ENCODE results near the gene AKNAD1. TPM values are rescaled to one million over a fixed set of nuclear protein-coding genes. Genes with fewer than 3 reads are reported as not detected.

AKNAD1 gene
- total and polyA plus RNA-seq, 7 donors = 0.28 to 2.4 (median 1.5) TPM; not detected in 3

DNA sequence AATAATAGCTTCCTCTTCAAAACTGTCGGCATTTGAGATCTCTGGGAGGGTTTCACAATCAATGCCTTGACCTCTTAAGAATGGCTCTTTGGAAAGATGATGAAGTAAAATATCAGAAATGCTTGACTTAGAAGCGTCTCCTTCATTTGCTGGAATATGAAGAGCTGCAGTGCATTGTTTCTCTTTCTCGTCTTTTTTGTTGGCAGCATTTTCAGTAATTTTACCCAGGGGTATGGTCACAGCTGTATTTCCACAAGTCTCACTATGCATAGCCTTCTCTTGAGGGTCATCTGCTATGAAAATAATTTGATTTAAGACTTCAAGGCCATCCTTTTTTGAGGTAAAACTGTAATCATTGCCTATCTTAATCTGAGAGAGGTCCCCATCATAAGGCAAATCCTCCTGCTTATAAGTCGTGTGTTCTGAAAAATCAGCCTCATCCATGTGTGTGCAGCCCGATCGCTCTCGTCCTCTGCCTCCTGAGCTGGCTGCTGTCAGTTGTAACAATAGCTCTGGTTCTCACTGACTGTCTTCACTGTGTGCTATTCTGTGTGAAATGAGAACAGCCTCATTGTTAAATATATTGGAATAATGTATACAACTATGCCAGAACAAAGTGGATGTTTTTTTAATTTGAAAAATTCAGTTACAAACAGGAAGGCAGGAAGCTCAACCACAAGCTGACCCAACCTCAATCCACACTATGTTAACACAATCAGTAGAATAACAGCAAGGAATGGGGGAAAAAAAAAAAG is 4.5 kb downstream of the AKNAD1 start:
- intact Hi-C loops (cut with DNase I) = loop anchor here (2.0 kb wide), 1 partner anchor 20 kb away; no protein-coding TSS in a partner anchor
- no peak for DNase-seq
- Histone ChIP-seq H3K27me3 (no peaks in the 10 kb centered on the region), H3K9me3 (no peaks in the 10 kb centered on the region), H3K4me3 (no peak overlapping the region), H3K36me3 (no peaks in the 10 kb centered on the region), H3K27ac (peak overlapping the region; percentile 29 to 61 (median 48)), H3K4me1 (peaks cover 0 to 33% (median 23%) of the 10 kb centered on the region in 4 donors)
- 38 to 77% methylated on average over 7 of the region's 7 CpGs for WGBS, 2 donors
- no peak for TF ChIP-seq EP300 (IDR thresholded peaks at IDR 0.05)
- TF ChIP-seq, protein P1, sequence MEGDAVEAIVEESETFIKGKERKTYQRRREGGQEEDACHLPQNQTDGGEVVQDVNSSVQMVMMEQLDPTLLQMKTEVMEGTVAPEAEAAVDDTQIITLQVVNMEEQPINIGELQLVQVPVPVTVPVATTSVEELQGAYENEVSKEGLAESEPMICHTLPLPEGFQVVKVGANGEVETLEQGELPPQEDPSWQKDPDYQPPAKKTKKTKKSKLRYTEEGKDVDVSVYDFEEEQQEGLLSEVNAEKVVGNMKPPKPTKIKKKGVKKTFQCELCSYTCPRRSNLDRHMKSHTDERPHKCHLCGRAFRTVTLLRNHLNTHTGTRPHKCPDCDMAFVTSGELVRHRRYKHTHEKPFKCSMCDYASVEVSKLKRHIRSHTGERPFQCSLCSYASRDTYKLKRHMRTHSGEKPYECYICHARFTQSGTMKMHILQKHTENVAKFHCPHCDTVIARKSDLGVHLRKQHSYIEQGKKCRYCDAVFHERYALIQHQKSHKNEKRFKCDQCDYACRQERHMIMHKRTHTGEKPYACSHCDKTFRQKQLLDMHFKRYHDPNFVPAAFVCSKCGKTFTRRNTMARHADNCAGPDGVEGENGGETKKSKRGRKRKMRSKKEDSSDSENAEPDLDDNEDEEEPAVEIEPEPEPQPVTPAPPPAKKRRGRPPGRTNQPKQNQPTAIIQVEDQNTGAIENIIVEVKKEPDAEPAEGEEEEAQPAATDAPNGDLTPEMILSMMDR (IDR thresholded peaks at IDR 0.05) = no peak
- no peak for TF ChIP-seq POLR2AphosphoS5 (IDR thresholded peaks at IDR 0.05)
- TF ChIP-seq POLR2A (IDR thresholded peaks at IDR 0.05) = no peak

- H3K27ac ChIP-seq = peak overlapping the region in 3 of 4 donors; percentile 29 to 61 (median 58)
- no peaks in the 10 kb centered on the region for H3K27me3 ChIP-seq
- no peaks in the 10 kb centered on the region for H3K36me3 ChIP-seq
- DNase-seq = no peak
- H3K4me3 ChIP-seq = no peak overlapping the region
- TF ChIP-seq, protein P1 (IDR thresholded peaks at IDR 0.05) = no peak
- TF ChIP-seq POLR2A (IDR thresholded peaks at IDR 0.05) (no peak), POLR2AphosphoS5 (IDR thresholded peaks at IDR 0.05) (no peak), EP300 (IDR thresholded peaks at IDR 0.05) (no peak)
- intact Hi-C loops (cut with DNase I) = no loop called here
- no peaks in the 10 kb centered on the region for H3K9me3 ChIP-seq
- 76 to 82% methylated on average over 4 of the region's 4 CpGs for WGBS, 2 donors
- peaks cover 0 to 37% (median 25%) of the 10 kb centered on the region in 4 donors for H3K4me1 ChIP-seq
These were observed 5.3 kb downstream of the AKNAD1 start for GRCh38 chr1:108851567-108851966.

- Histone ChIP-seq H3K4me3 (no peak overlapping the region), H3K4me1 (peaks cover 0 to 37% (median 25%) of the 10 kb centered on the region in 4 donors), H3K27ac (peak overlapping the region in 1 of 4 donors; percentile 61), H3K9me3 (no peaks in the 10 kb centered on the region), H3K27me3 (no peaks in the 10 kb centered on the region), H3K36me3 (no peaks in the 10 kb centered on the region)
- intact Hi-C loops (cut with DNase I) = no loop called here
- no peak for DNase-seq
- TF ChIP-seq POLR2A (IDR thresholded peaks at IDR 0.05) = no peak
- TF ChIP-seq POLR2AphosphoS5 (IDR thresholded peaks at IDR 0.05) = no peak
- TF ChIP-seq, protein P1 (IDR thresholded peaks at IDR 0.05) = no peak
- no peak for TF ChIP-seq EP300 (IDR thresholded peaks at IDR 0.05)
- 90 to 95% methylated on average over 7 of the region's 7 CpGs for WGBS, 2 donors
These were observed 6.0 kb downstream of the AKNAD1 start for GRCh38 chr1:108850929-108851328.

DNA sequence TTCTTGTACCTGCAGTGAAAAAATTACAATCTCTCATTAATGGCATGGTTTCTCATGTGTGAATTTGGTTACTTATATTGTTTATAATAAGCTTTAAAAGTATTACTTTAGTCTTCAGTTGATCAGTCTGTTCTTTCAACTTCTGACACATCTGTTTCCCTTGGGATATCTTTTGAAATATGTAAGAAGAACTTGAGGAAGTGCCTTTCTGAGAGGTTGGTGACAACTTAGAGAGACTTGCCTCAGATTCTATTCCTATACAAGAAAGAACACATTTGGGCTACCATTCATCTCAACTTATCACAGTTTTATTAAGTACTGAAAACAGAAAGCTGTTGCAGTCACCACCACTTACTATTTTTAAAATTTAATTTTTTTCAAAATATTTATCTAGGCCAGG is 8.1 kb downstream of the AKNAD1 start:
- peaks cover 0 to 35% (median 15%) of the 10 kb centered on the region in 4 donors for H3K4me1 ChIP-seq
- no peaks in the 10 kb centered on the region for H3K27me3 ChIP-seq
- no peaks in the 10 kb centered on the region for H3K9me3 ChIP-seq
- intact Hi-C loops (cut with DNase I) = no loop called here
- TF ChIP-seq EP300 (IDR thresholded peaks at IDR 0.05) = no peak
- H3K36me3 ChIP-seq = no peaks in the 10 kb centered on the region
- no peak for DNase-seq
- H3K4me3 ChIP-seq = no peak overlapping the region
- H3K27ac ChIP-seq = no peak overlapping the region

GRCh38 chr1:108847494-108847893 is 9.4 kb downstream of the AKNAD1 start:
- Histone ChIP-seq H3K4me1 (peaks cover 0 to 45% (median 25%) of the 10 kb centered on the region in 4 donors), H3K4me3 (no peak overlapping the region), H3K27ac (peak overlapping the region in 2 of 4 donors; percentile 34 to 42), H3K36me3 (no peaks in the 10 kb centered on the region), H3K27me3 (no peaks in the 10 kb centered on the region), H3K9me3 (no peaks in the 10 kb centered on the region)
- 30 to 43% methylated on average over 1 of the region's 1 CpG for WGBS, 2 donors
- DNase-seq = no peak
- TF ChIP-seq POLR2A (IDR thresholded peaks at IDR 0.05) (no peak), POLR2AphosphoS5 (IDR thresholded peaks at IDR 0.05) (no peak)
- intact Hi-C loops (cut with DNase I) = no loop called here

Data from sigmoid colon (tissue), 7 donors.